Bone marrow (tissue), 2 donors: ENCODE data around the gene TMEM108.
"Not testable (repeated sequence)": the region's sequence is repeated elsewhere in the genome, so short reads cannot be mapped to it uniquely, and the experiment has no call there.

ENCODE experiments used
- DNase-seq, 2 donors: peaks; one replicate each; lab custom pipeline; 2025; lab: John Stamatoyannopoulos, UW

TMEM108 gene

GRCh38 chr3:133038089-133038730, at the start of gene TMEM108:
Gene TMEM108, plus strand, starts transcription at chr3:133038391.
- DNase-seq, result no peak

- DNase-seq, result no peak
These were observed 42.2 kb upstream of the TMEM108 start for GRCh38 chr3:132995971-132996370.

- no peak for DNase-seq
These were observed 40.6 kb upstream of the TMEM108 start for GRCh38 chr3:132997404-132998185.

- not testable (repeated sequence) for DNase-seq
These were observed 33.2 kb upstream of the TMEM108 start for GRCh38 chr3:133005032-133005431.

- no peak for DNase-seq
These were observed 30.6 kb upstream of the TMEM108 start for GRCh38 chr3:133007601-133008000.

- DNase-seq, result no peak
These were observed 23.9 kb upstream of the TMEM108 start for GRCh38 chr3:133014325-133014724.

GRCh38 chr3:133015573-133015972, 22.6 kb upstream of the TMEM108 start:
- not testable (repeated sequence) for DNase-seq

- no peak for DNase-seq
These were observed 21.3 kb upstream of the TMEM108 start for GRCh38 chr3:133016838-133017309.

- DNase-seq, result no peak
These were observed 19.3 kb upstream of the TMEM108 start for GRCh38 chr3:133018921-133019320.

- no peak for DNase-seq
These were observed 17.0 kb upstream of the TMEM108 start for GRCh38 chr3:133021206-133021605.

GRCh38 chr3:133023362-133023761, 14.8 kb upstream of the TMEM108 start:
- no peak for DNase-seq

GRCh38 chr3:133025546-133025945, 12.6 kb upstream of the TMEM108 start:
- no peak for DNase-seq

- no peak for DNase-seq
These were observed 5.9 kb upstream of the TMEM108 start for GRCh38 chr3:133032301-133032700.

GRCh38 chr3:133037436-133037835, 755 bp upstream of the TMEM108 start:
- no peak for DNase-seq

- DNase-seq, result no peak
These were observed 662 bp downstream of the TMEM108 start for GRCh38 chr3:133038731-133039375.

- DNase-seq, result no peak
These were observed 2.7 kb downstream of the TMEM108 start for GRCh38 chr3:133040696-133041523.

- no peak for DNase-seq
These were observed 3.3 kb downstream of the TMEM108 start for GRCh38 chr3:133041524-133041829.

- no peak for DNase-seq
These were observed 4.6 kb downstream of the TMEM108 start for GRCh38 chr3:133042778-133043177.

- no peak for DNase-seq
These were observed 9.8 kb downstream of the TMEM108 start for GRCh38 chr3:133047980-133048379.

- DNase-seq, result no peak
These were observed 11.3 kb downstream of the TMEM108 start for GRCh38 chr3:133049491-133049890.

GRCh38 chr3:133050891-133051290, 12.7 kb downstream of the TMEM108 start:
- DNase-seq, result no peak

GRCh38 chr3:133053532-133053931, 15.3 kb downstream of the TMEM108 start:
- no peak for DNase-seq
